Left renal pelvis (tissue), 4 donors: ENCODE data around the gene NPC1. TPM values are rescaled to one million over a fixed set of nuclear protein-coding genes. Genes with fewer than 3 reads are reported as not detected.
"Not testable (repeated sequence)": the region's sequence is repeated elsewhere in the genome, so short reads cannot be mapped to it uniquely, and the experiment has no call there.

Experiments used
- DNase-seq, 4 donors: peaks; one replicate each; pipeline ENCODE4 v3.0.0-alpha.2; 2013; ENCODE audit warnings: low read depth in 4 of 4, low spot score in 3 of 4
- polyA plus RNA-seq, 4 donors: library from polyadenylated mRNA; unstranded; fragments of 120-200 nt; gene quantifications; one replicate each; pipeline ENCODE4 v1.2.1, GENCODE V29; 2013; ENCODE audit not compliant: insufficient read length in 4 of 4

The NPC1 gene
- polyA plus RNA-seq, 4 donors: 17.4 to 26.7 (median 20.9) TPM

DNA sequence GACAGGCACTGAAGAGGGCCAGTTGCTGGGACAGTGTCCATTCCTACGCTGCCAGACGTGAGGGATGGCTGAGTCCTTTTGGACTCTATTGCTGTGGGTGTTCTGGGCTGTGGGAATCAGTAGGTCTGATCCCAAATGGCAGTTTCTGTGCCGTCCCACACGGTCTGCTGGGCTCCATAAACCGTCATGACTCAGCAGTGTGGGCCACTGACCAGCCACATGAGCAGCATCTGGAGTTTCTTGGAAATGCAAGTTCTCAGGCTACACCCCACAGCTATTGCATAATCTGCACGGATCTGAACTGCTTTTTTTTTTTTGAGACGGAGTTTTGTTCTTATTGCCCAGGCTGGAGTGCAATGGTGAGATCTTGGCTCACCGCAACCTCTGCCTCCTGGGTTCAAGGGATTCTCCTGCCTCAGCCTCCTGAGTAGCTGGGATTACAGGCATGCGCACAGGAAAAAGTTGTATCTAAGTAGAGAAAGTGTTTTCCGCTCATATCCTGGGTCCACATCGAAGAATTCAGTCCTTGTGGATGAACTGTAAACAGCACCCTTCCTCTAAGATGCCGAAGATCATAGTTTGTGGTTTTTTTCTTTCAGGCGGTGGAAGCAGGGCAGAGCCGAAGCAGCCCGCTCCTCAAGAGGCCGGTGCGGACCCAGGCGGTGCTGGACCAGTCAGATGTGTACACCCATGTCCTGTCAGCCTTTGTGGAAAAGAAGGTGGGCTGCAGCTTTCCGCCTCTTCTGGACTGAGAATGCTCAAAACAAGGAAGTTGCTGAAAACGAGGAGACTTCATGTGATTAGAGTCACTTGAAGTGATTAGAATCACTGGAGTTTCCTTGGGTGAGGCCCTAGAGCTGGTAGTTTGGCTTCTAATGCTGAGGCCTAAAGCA, 57.5 kb downstream of the NPC1 start:
- DNase-seq: no peak

DNA sequence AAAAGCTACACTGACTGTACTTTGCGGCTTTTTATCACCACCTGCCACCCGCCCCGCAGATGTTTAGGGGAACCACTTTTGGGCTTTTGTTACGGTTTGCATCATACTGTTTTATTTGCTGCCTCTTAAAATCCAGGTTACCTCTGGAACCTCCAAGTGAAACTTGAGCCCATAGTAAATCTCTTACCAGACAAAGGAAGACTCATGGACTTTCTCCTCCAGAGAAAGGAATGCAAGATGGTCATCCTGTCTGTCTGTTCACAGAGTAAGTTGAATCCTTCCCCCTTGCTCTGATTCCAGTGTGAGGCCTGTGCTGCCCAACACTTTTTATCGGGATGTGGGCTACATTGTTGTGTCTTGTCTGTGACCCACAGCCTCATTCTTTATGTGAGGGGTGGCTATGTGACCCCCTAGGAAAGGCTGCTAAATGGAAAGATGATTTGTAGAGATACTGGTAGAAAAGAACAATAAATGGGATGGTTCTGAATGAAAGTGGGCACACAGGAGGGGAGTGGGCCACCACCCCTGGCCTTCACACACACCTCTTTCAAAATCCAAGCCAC, 59.7 kb downstream of the NPC1 start:
- DNase-seq: peak in 1 of 4 donors; percentile 30

DNA sequence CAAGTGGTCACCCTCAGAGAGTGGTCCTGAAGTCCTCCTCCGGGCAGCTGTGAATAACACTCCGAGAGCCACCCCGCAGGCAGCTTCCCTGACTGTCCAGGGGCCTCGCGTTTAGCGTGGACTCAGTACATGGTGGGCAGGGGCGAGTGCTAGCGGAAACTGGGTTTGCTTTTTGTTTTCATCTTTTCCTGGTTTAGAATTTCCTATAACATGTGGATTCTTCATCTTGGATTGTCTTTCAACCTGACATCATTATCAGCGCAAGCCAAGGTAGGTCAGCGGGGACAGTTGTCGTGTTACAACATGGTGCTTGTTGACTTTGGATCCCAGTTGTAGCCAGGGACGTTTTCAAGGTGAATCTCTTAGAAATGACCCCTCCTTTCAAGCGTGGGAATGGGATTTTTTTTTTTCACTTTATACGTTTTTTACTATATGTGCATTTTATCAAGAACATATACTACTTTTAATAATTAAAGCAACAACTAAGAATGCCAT, 62.0 kb downstream of the NPC1 start:
- no peak for DNase-seq

DNA sequence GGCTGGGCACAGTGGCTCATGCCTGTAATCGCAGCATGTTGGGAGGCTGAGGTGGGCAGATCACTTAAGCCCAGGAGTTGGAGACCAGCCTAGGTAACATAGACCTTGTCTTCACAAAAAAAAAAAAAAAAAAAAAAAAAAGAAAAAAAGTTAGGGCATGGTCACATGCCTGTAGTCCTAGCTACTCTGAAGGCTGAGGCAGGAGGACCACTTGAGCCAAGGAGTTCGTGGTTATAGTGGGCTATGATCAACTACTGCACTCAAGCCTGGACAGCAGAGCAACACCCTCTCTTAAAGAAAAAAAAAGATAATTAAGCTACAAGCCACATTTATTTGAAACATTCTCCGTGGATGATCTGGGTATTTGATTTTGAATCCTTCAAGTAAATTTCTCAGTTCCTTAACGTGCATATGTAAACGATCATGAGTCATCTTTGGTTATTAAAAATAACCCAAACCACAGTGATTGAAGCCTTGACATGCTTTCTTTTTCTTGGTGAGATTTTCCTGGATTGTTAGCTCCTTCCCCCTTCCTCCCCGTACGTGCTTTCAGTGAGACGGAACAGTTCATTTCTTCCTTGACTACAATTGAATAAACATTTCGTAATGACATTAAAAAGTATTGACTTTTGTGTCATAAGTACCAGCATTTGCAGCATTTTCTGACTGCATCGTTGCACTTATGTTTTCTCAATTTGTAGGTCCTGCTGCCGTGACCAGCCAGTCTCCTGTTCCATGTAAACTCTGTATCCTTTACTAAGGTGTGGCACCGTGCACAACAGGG, 62.7 kb downstream of the NPC1 start:
- no peak for DNase-seq

DNA sequence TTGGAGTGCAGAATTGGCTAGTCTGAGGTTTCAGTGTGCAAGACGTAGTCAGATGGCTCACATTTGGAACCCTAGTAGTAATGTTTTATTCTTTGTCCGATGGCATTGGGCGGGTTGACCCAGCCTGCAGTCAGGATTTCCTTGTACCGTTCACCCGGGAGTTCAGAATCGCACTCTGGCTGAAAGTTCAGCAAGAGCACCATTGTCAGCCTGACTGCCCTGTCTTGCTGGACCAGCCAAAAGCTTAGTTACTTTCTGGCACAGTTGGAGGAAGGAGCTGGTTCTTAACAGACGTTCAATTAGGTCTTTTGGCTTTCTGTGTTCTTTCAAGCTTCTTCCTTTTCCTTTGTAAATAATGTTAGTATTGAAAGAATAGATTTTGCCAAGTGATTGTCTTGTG, 64.4 kb downstream of the NPC1 start:
- no peak for DNase-seq

DNA sequence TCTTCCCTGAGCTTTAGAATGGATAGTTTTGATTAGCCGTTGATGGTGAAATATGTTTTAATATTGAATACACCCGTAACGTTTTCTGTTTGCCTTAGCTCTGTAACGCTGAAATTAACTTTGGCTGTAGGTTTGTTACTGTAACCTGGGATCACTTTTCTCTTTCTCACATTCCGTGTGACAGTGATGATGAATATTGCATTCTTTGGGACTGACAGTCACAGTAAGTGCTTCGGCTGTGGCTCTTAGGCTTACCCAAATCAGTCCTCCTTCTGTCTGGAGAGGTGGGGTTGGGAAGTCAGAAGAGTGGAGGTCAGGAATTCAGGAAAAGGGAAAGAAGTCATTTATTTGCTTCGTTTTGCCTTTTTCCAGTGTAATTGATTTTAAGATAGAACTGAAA, 65.0 kb downstream of the NPC1 start:
- no peak for DNase-seq

DNA sequence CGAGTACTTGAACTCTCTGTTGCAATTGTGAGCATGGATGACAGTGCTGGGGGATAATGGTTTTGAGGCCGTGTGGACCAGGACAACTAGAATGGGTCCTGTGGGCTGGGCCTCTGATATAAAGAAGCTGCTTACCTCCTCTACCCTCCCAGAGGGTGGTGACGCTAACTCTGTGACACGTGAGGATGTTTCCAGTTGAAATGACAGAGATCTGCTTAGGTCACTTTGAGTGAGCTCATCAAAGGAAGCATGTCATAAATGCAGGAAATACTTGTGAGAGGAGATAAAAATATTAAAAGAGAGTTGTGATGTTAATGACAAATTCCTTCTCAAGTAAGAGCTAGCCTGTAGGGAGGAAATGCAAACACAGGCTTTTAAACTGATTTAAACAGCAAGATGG, 66.6 kb downstream of the NPC1 start:
- no peak for DNase-seq

DNA sequence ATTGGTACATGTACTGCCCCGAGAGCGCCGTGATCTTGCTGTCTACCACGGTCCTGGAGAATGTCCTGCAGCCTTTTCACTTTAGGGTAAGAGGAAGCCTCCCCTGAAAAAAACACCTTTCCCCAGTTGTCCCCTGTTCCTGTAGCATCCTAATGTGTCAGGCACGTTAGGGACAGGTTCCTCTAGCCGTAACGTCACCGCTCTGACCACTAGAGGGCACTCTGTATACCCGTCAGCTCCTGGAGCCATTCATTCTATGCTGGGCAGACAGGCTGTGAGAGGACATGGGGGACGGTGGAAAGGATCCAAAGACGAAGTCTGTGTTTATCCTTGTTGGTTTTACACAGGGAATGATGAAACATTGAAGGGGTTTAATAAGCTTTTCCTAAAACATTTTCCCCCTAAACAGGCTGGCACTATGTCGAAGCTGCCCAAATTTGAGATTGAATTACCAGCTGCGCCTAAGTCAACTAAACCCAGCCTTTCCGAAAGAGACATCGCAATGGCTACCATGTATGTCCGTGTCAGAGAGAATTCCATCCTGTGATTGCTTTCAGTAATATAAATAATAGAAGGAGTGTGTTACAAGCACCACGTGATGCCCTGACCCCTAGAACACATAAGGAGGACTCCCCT, 70.3 kb downstream of the NPC1 start:
- DNase-seq: peak in 2 of 4 donors; percentile 56 to 63

DNA sequence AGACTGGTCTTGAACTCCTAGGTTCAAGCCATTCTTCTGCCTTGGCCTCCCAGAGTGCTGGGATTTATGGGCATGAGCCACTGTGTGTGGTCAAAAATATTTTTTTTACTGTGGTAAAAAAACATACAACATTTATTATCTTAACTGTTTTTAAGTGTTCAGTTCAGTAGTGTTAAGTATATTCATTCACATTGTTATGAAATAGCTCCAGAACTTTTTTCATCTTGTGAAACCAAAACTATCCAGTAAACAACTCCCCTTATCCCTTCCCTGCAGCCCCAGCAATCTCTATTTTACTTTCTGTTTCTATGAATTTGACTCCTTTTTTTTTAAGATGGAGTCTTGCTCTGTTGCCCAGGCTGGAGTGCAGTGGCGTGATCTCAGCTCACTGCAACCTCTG, 73.7 kb downstream of the NPC1 start:
- DNase-seq: no peak

DNA sequence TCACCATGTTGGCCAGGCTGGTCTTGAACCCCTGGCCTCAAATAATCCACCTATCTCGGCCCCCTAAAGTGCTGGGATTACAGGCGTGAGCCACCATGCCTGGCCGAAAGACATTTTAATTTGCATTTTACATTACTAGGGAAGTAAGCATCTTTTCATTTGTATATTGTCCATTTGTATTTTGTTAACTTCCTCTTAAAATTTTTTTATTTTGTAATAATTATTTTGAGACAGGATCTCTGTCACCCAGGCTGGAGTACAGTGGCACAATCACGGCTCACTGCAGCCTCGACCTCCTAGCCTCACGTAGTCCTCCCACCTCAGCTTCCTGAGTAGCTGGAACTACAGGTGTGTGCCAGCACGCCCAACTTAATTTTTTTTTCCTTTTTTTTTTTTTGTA, 74.1 kb downstream of the NPC1 start:
- DNase-seq: not testable (repeated sequence)

DNA sequence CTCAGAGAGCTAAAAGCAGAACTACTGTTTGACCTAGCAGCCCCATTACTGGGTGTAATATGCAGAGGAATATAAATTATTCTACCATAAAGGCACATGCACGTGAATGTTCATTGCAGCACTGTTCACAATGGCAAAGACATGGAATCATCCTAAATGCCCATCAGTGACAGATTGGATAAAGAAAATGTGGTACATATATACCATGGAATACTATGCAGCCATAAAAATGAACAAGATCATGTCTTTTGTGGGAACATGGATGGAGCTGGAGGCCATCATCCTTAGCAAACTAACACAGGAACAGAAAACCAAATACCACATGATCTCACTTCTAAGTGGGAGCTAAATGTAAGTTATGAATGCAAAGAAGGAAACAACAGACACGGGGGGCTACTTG, 75.4 kb downstream of the NPC1 start:
- DNase-seq: not testable (repeated sequence)

DNA sequence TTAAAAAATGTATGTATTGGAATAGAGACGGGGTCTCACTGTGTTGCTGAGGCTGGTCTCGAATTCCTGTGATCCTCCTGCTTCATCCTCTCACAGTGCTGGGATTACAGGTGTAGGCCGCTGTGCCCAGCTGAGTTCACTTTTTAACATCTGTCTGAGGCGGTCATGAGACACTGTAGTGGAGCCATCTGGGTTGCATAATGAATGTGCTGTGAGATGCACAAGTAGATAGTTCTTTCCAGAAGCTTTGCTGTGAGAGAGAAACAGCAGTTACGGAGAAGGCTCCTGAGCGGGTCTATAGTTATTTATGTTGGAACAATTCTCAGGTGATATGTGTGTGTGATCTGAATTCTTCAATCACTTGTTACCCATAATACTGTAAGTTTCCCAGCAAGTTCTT, 79.9 kb downstream of the NPC1 start:
- DNase-seq: no peak

DNA sequence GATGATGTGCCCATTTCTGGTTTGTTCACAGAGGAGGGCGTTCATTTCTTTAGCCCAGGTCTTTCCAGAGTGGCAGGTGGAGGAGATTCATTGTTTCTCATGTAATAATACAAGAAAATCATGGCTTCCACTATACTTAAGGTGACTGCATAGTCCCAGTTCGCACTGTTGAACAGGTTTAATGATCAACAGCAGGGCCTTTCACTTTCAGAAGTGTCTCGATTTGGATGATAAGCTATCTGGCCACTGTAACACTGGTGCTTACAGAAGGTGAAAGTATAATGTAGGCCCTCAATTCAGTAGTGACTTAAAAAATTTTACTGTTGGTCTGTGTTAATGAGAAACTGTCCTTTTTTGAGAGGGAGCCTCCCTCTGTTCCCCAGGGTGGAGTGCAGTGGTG, 81.6 kb downstream of the NPC1 start:
- DNase-seq: no peak

DNA sequence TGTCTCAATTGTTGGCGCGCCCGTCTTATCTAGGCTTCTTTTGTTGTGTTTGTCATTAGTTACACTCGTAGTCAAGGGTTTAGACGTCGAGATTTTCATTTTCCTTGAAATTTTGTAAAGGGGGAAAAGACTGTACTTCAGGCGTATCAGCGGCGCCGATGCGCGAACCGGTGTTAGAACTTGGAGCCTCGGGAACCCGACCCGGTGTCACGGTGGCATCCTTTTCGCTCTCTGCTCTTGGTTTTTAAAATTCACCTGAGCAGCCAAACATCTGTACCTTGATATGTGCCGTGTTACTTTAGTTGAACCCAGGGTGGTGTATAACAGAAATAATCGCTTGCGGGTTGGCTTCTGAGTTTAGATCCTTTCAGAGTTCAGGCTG, 82.4 kb downstream of the NPC1 start:
- no peak for DNase-seq

DNA sequence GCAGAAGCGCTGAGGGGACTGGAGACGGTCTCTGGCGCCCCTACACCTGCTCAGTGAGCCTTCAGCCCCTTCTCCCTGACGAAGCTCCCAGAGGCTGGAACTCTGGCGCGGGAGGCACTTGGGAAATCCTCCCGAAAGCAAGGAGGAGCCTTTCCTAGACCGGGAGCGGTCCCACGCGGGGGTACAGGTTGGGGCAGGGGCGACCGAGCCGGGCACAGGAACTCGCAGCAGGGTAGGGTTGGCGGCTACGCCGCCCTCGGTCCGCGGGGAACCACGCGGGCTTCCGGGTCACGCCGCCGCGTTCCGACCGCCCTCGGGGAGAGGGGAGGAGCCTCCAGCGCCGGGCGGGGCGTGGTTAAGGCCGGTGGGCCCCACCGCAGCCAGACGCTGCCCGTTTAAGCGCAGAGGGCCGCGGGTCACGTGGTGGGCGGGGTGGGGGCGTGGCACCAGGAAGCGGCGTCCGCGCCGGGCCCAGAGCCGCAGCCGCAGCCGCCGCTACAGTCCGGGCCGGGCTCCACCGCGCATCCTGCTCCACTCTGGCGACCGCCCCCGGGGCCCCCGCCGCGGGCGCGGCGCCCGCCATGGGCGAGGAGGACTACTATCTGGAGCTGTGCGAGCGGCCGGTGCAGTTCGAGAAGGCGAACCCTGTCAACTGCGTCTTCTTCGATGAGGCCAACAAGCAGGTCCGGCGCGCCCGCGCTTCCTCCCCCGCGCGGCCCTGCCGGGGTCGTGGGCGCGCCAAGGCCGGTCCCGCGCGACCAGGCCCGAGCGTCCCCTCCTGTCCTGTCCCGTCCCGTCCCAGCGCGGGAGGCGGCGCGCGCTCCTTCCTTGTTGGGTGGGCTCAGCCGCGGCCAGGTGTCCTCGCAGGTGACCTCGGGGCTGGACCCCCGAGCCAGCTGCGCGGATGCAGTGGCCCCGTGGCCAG, 83.0 kb downstream of the NPC1 start, which contains the start of gene RMC1:
TSS of gene RMC1 (plus strand) at position 474 of the 925 bp plus-strand sequence. CDS start at position 582, 108 bp downstream.
- peak; percentile 82 to 89 (median 86) for DNase-seq

DNA sequence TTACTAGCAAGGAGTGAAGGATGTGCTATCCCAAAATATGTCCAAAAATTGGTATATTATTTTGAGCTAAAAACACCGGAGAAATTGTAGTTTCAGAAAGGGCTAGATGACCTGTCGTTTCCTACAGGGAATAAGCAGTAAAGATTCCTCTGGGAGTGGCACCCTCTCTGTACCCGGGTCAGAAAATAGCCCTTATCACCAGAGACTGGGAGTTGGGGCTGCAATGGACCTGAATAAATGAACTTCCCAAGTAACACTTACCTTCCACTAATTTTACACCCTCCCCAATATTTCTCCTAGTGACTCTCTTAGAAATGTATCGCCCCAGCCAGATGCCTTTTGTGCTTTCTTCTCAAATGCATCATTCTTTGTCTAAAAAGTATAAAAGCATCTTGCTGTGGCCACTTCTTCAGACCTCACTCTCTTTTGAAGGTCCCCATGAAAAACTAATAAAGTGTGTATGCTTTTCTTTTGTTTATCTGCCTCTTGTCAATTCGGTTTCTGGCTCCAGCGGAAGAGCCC, 83.7 kb downstream of the NPC1 start:
- DNase-seq: no peak

DNA sequence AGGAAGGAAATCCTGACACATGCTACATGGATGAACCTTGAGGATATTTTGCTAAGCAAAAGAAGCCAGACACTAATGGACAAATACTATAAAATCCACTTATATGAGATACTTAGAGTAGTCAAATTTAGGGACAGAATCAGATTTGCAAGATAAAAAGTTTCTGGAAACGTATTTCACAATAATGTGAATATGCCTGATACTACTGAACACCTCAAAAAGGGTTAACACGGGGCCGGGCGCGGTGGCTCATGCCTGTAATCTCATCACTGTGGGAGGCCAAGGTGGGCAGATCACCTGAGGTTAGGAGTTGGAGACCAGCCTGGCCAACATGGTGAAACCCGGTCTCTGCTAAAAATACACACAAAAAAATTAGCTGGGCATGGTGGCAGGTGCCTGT, 84.7 kb downstream of the NPC1 start:
- DNase-seq: no peak

DNA sequence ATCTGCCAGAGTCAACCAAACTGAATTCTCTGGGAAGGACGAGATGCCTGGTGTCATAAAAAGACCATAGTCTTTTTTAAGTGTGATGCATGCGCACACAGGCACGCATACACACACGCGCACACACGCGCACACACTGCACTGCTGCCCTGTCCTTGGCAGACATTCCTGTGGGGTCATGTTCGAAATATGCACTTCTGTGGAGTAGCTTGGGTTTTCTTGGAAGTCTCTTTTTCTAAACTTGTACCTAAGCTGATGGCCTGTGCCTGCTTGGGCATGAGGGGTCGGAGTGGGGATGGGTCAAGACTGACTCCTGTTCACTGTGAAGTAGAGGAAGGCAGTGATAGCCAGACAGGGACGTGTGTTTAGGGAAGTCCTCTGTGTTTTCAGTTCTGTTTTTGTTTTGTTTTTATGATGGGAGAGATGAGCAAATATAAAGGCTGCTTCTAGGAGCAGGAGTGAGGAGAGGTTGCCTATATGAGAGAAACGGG, 87.0 kb downstream of the NPC1 start:
- DNase-seq: no peak

DNA sequence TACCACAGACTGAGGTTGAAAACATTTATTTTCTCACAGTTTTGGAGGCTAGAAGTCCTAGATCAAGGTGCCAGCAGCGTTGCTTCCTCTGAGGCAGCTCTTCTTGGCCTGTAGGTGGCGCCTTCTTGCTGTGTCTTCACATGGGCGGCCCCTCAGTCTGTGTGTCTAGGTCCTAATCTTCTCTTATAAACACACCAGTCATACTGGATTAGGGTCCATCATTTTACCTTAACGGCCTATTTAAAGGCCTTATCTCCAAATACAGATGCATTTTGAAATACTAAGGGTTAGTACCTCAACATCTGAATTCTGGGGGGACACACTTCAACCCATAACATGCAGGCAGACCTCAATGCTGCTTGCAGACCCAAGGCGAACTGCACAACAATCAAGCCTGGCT, 87.4 kb downstream of the NPC1 start:
- no peak for DNase-seq
